ENCODE results near the gene MMAB. TPM values are rescaled to one million over a fixed set of nuclear protein-coding genes. Genes with fewer than 3 reads are reported as not detected.

MMAB gene
- total RNA-seq, 2 experiments from 2014 or later = 36.0 to 38.0 TPM

DNA sequence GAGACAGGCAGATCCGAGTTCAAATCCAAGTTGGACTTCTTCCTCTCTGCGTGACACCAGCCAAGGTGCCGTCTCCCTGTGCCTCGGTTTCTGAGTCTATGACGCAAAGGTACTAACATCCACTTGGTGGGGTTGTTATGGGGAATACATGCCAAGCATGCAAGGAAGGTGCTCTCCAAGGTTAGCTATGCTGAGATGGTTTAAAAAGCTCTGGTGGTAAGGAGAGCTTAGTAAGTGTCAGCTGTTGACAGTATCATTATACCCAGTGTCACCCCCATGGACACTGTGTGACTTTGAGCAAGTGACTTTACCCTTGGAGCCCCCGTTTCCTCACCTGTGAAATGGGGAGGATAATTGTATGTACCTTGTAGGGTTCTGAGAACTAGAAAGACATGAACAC is 22.2 kb downstream of the MMAB start:
- H3K27me3 Mint-ChIP-seq = peaks cover 12% of the 10 kb centered on the region
- peaks cover 1% of the 10 kb centered on the region for H3K4me1 Mint-ChIP-seq
- DNase-seq = no peak
- H3K27ac Mint-ChIP-seq = no peak overlapping the region
- H3K36me3 Mint-ChIP-seq (ENCODE audit: low read depth) = no peaks in the 10 kb centered on the region
- H3K9me3 Mint-ChIP-seq = no peaks in the 10 kb centered on the region
- POLR2A ChIA-PET = interaction anchor here (1.4 kb wide), 1 partner anchor 22 kb away, joined by 5 read pairs; the partner anchor contains the start of genes MMAB and MVK
- CTCF ChIA-PET = interaction anchor here (0.5 kb wide), 1 partner anchor 221 kb away, joined by 3 read pairs; no protein-coding TSS in a partner anchor
- no peak overlapping the region for H3K4me3 Mint-ChIP-seq

DNA sequence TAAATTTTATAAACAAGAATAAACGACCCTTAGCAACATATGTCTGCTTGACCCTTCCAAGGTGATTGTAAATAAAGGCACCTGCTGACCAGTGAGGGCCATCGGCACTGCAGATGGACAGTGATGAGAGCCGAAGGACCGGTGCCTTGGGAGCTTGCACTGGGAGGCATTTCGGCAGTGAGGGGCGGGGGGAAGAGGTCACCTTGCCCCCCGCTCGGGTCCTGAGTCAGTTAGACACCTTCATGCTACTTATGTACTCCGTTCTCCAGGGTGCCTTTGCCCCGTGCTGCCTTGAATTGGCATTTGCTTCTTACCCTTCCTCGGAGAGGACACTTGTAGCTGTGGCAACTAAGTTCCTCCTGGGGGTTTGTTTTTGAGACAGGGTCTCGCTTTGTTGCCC is 23.0 kb downstream of the MMAB start:
- Mint-ChIP-seq H3K27ac (no peak overlapping the region), H3K4me3 (no peak overlapping the region), H3K9me3 (no peaks in the 10 kb centered on the region), H3K36me3 (ENCODE audit: low read depth) (no peaks in the 10 kb centered on the region), H3K27me3 (peaks cover 12% of the 10 kb centered on the region), H3K4me1 (peaks cover 3% of the 10 kb centered on the region)
- POLR2A ChIA-PET = interaction anchor here (0.6 kb wide), 1 partner anchor 518 kb away, joined by 3 read pairs; no protein-coding TSS in a partner anchor
- CTCF ChIA-PET = interaction anchor here (0.7 to 1.5 kb wide), 2 partner anchors 31 to 1395 kb away, joined by 3 read pairs; no protein-coding TSS in a partner anchor
- DNase-seq = no peak

- DNase-seq = no peak
- peaks cover 8% of the 10 kb centered on the region for H3K4me1 Mint-ChIP-seq
- H3K27me3 Mint-ChIP-seq = peaks cover 12% of the 10 kb centered on the region
- no peak overlapping the region for H3K27ac Mint-ChIP-seq
- ChIA-PET POLR2A (interaction anchor here (0.6 kb wide), 1 partner anchor 518 kb away, joined by 3 read pairs; no protein-coding TSS in a partner anchor), CTCF (interaction anchor here (1.5 kb wide), 1 partner anchor 30 kb away, joined by 3 read pairs; no protein-coding TSS in a partner anchor)
- no peak overlapping the region for H3K4me3 Mint-ChIP-seq
- no peaks in the 10 kb centered on the region for H3K36me3 Mint-ChIP-seq (ENCODE audit: low read depth)
- no peaks in the 10 kb centered on the region for H3K9me3 Mint-ChIP-seq
Observed at GRCh38 chr12:109549613-109550270, 23.6 kb downstream of the MMAB start.

- no peak for DNase-seq
- Mint-ChIP-seq H3K9me3 (no peaks in the 10 kb centered on the region), H3K27me3 (peaks cover 12% of the 10 kb centered on the region), H3K27ac (no peak overlapping the region), H3K36me3 (ENCODE audit: low read depth) (no peaks in the 10 kb centered on the region), H3K4me1 (peaks cover 12% of the 10 kb centered on the region), H3K4me3 (no peak overlapping the region)
- POLR2A ChIA-PET = no interaction called here
- CTCF ChIA-PET = no interaction called here
Observed at GRCh38 chr12:109548258-109548657, 25.0 kb downstream of the MMAB start.

DNA sequence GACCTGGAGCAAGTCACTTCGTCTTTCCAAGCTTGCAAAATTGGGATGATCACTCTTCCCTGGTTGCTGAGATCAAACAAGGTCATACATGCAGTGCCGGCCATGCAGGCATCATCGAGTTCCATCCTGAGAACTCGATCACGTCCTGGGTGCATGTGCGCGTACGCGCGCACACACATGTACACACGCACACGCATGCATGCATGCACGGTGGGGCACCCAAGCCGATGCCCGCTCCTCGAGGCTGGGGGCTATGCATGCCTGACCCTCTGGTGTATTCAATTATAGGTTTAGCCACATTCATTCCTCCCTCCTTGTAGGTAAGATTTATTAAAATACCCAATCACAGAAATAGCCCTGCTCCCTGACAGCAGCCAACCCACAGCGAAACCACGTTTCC is 26.0 kb downstream of the MMAB start:
- no peak for DNase-seq
- CTCF ChIA-PET = no interaction called here
- no peaks in the 10 kb centered on the region for H3K9me3 Mint-ChIP-seq
- peaks cover 12% of the 10 kb centered on the region for H3K4me1 Mint-ChIP-seq
- H3K4me3 Mint-ChIP-seq = no peak overlapping the region
- peaks cover 12% of the 10 kb centered on the region for H3K27me3 Mint-ChIP-seq
- H3K27ac Mint-ChIP-seq = no peak overlapping the region
- POLR2A ChIA-PET = no interaction called here
- H3K36me3 Mint-ChIP-seq (ENCODE audit: low read depth) = no peaks in the 10 kb centered on the region

GRCh38 chr12:109545826-109546225 is 27.5 kb downstream of the MMAB start:
- Mint-ChIP-seq H3K27ac (no peak overlapping the region), H3K4me1 (peaks cover 12% of the 10 kb centered on the region), H3K27me3 (peaks cover 12% of the 10 kb centered on the region), H3K9me3 (no peaks in the 10 kb centered on the region), H3K4me3 (no peak overlapping the region), H3K36me3 (ENCODE audit: low read depth) (no peaks in the 10 kb centered on the region)
- POLR2A ChIA-PET = interaction anchor here (0.6 to 2.6 kb wide), 2 partner anchors 28 to 123 kb away, joined by 3 to 9 read pairs; partner anchors contain the start of genes MMAB and MVK
- DNase-seq = no peak
- CTCF ChIA-PET = no interaction called here

- Mint-ChIP-seq H3K27me3 (peaks cover 12% of the 10 kb centered on the region), H3K27ac (peak overlapping the region; percentile 19)
- CTCF ChIA-PET = no interaction called here
Observed at GRCh38 chr12:109544955-109545531, 28.3 kb downstream of the MMAB start.

DNA sequence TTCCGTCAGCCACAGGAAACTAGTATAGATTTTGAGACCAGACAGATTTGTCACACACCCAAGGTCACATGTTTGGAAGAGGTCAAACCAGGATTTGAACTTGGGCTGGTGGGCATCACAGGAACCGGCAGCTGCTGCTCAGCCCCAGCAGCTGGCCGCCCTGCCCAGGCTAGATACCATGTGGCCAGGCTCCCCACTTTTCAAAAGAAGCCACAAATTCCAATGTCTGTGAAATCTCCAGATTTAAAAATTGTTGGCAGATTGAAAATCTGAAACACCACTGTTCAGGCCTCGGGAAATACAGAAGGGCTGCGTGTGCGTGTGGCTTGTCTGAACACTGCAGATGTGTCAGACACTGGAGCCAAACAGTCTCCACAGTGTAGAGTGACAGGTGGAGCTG is 30.4 kb downstream of the MMAB start:
- peaks cover 10% of the 10 kb centered on the region for H3K4me1 Mint-ChIP-seq
- no peak overlapping the region for H3K4me3 Mint-ChIP-seq
- DNase-seq = no peak
- CTCF ChIA-PET = no interaction called here
- H3K27me3 Mint-ChIP-seq = peaks cover 8% of the 10 kb centered on the region
- POLR2A ChIA-PET = no interaction called here
- no peaks in the 10 kb centered on the region for H3K36me3 Mint-ChIP-seq (ENCODE audit: low read depth)
- no peak overlapping the region for H3K27ac Mint-ChIP-seq
- no peaks in the 10 kb centered on the region for H3K9me3 Mint-ChIP-seq

More at GRCh38 chr12:109544955-109545531, 28.3 kb downstream of the MMAB start:
- POLR2A ChIA-PET = interaction anchor here (2.6 kb wide), 1 partner anchor 29 kb away, joined by 9 read pairs; the partner anchor contains the start of genes MMAB and MVK
- Mint-ChIP-seq H3K4me1 (peaks cover 12% of the 10 kb centered on the region), H3K9me3 (no peaks in the 10 kb centered on the region), H3K36me3 (ENCODE audit: low read depth) (no peaks in the 10 kb centered on the region), H3K4me3 (no peak overlapping the region)
- DNase-seq = peak; percentile 53

GRCh38 chr12:109542014-109542413 is 31.3 kb downstream of the MMAB start:
- H3K36me3 Mint-ChIP-seq (ENCODE audit: low read depth) = no peaks in the 10 kb centered on the region
- POLR2A ChIA-PET = no interaction called here
- no peak overlapping the region for H3K27ac Mint-ChIP-seq
- peaks cover 10% of the 10 kb centered on the region for H3K4me1 Mint-ChIP-seq
- DNase-seq = no peak
- no peaks in the 10 kb centered on the region for H3K9me3 Mint-ChIP-seq
- H3K27me3 Mint-ChIP-seq = no peaks in the 10 kb centered on the region
- no peak overlapping the region for H3K4me3 Mint-ChIP-seq
- CTCF ChIA-PET = no interaction called here

GRCh38 chr12:109541413-109541726 is 31.9 kb downstream of the MMAB start:
- no peak overlapping the region for H3K27ac Mint-ChIP-seq
- no peaks in the 10 kb centered on the region for H3K9me3 Mint-ChIP-seq
- H3K27me3 Mint-ChIP-seq = no peaks in the 10 kb centered on the region
- no peak for DNase-seq
- no peak overlapping the region for H3K4me3 Mint-ChIP-seq
- H3K36me3 Mint-ChIP-seq (ENCODE audit: low read depth) = no peaks in the 10 kb centered on the region
- CTCF ChIA-PET = interaction anchor here (1.4 kb wide), 1 partner anchor 31 kb away, joined by 3 read pairs; no protein-coding TSS in a partner anchor
- POLR2A ChIA-PET = interaction anchor here (1.3 kb wide), 1 partner anchor 10 kb away, joined by 3 read pairs; no protein-coding TSS in a partner anchor
- peaks cover 10% of the 10 kb centered on the region for H3K4me1 Mint-ChIP-seq

DNA sequence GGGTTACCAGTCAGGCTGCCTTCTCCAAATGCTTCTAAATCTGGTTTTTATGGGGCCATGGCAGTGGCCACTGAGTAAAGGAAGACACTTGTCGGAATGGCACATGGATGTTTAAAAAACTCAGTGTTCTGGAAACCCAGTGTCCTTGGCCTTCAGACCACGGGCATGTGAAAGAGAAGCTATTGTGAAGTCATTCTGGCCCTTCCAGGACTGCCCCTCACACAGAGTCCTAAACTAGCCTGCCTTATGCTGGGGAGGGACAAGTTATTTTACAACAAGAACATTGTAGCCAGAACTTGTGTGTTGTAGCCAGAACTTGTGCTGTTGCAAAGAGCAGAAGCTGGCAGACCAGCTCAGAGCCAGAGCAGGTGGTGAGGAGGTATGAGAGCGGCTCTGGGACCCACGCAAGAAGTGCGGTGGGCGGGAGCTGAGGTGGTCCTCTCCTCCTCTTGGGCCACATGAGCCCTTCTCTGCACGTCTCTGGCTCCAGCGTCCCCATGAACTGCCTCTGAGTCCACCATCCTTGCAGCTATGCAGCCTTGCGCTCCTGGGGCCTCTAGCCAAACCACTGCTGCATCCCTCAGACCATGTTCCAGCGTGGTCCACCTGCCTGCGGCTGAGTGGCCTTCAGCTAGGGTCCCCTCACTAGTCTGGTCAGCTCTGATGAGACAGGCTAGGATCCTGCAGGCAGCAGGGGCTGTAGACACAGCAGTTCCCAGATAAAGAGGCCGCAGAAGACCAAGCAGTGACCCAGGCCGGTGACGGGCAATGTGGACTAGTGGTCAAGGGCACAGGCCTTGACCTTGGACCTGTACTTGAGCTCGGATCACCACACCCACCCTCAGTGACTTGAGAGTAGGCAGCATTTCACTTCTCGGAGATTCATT is 32.5 kb downstream of the MMAB start:
- H3K27ac Mint-ChIP-seq = no peak overlapping the region
- no peak for DNase-seq
- H3K36me3 Mint-ChIP-seq (ENCODE audit: low read depth) = no peaks in the 10 kb centered on the region
- no peak overlapping the region for H3K4me3 Mint-ChIP-seq
- H3K9me3 Mint-ChIP-seq = no peaks in the 10 kb centered on the region
- H3K27me3 Mint-ChIP-seq = no peaks in the 10 kb centered on the region
- H3K4me1 Mint-ChIP-seq = peaks cover 10% of the 10 kb centered on the region
- ChIA-PET POLR2A (interaction anchor here (0.6 to 1.3 kb wide), 2 partner anchors 11 to 78 kb away, joined by 3 read pairs; no protein-coding TSS in a partner anchor), CTCF (interaction anchor here (1.4 kb wide), 1 partner anchor 32 kb away, joined by 3 read pairs; no protein-coding TSS in a partner anchor)

DNA sequence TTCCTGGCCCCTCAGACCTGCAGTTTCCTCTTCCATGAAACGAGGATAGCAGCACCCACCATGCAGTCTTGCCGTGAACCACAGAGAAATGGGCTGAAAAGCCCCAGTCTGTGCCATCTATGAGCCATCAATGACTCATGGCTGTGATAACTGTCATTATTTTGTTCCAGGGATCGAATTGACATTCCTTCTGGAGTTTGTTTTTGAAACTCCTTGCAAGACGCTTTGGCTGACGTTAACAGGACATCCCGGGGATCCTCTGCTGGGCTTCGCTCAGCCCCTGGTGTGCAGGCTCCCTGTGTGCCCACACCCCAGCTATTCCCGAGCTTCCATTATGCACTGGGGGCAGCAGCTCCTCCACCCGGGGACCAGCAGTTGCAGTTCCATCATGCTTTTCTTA is 33.8 kb downstream of the MMAB start:
- POLR2A ChIA-PET = interaction anchor here (1.1 kb wide), 1 partner anchor 44 kb away, joined by 3 read pairs; no protein-coding TSS in a partner anchor
- CTCF ChIA-PET = interaction anchor here (1.0 kb wide), 1 partner anchor 306 kb away, joined by 3 read pairs; no protein-coding TSS in a partner anchor
- H3K9me3 Mint-ChIP-seq = no peaks in the 10 kb centered on the region

More for the DNA sequence above, 33.8 kb downstream of the MMAB start:
- no peak for DNase-seq
- Mint-ChIP-seq H3K4me1 (peaks cover 1% of the 10 kb centered on the region), H3K4me3 (no peak overlapping the region), H3K27me3 (no peaks in the 10 kb centered on the region), H3K36me3 (ENCODE audit: low read depth) (no peaks in the 10 kb centered on the region), H3K27ac (no peak overlapping the region)

All from activated CD4-positive, alpha-beta memory T cell treated with anti-CD3 and anti-CD28 coated beads, Interleukin-2, amount 10 ng/mL, durations not matched to agents 7 days and 5 days (primary cell).